ENCODE data around the gene GALNT10.

The GALNT10 gene

DNA sequence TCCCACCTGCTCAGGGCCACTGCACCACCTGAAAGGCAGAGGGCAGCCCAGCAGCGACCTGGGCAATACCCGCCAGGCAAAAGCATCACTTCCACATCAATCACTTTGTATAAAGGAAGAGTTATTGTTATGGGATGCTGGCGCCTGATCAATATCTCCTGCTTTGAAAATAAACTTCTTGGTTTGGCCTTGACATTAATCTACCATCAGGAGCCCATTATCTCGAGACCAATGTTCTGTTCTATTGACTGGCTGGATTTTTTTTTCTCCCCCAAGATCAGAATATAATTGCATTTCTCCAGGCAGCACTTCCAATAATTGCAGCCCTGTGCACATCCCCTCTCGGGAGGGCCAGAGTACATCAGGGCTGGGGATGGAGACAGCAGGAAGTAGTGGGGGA, 210.8 kb downstream of the GALNT10 start:
- TF ChIP-seq, protein P1, sequence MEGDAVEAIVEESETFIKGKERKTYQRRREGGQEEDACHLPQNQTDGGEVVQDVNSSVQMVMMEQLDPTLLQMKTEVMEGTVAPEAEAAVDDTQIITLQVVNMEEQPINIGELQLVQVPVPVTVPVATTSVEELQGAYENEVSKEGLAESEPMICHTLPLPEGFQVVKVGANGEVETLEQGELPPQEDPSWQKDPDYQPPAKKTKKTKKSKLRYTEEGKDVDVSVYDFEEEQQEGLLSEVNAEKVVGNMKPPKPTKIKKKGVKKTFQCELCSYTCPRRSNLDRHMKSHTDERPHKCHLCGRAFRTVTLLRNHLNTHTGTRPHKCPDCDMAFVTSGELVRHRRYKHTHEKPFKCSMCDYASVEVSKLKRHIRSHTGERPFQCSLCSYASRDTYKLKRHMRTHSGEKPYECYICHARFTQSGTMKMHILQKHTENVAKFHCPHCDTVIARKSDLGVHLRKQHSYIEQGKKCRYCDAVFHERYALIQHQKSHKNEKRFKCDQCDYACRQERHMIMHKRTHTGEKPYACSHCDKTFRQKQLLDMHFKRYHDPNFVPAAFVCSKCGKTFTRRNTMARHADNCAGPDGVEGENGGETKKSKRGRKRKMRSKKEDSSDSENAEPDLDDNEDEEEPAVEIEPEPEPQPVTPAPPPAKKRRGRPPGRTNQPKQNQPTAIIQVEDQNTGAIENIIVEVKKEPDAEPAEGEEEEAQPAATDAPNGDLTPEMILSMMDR (conservative IDR thresholded peaks at IDR 0.05), result no peak
- H3K27ac ChIP-seq, result no peak overlapping the region

DNA sequence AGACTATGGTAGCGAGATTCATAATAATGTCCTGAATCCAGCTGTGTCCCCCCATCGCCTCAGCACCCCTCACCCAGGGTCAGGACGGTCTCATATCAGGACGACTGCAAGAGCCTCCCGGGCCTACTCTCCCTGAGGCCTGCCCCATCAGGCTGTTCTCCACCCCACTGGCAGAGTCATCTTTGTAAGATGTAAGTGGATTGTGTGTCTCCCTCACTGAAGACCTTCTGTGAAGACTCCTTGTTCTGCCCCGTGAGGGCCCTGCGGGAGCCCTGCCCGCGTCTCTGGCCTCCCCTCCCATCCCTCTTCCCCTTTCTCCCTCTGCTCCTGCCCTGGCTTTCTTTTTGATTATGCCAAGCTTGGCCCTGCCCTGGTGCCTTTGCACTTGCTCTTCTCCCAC, 211.4 kb downstream of the GALNT10 start:
- no peak overlapping the region for H3K27ac ChIP-seq
- TF ChIP-seq, protein P1 (conservative IDR thresholded peaks at IDR 0.05), result no peak

DNA sequence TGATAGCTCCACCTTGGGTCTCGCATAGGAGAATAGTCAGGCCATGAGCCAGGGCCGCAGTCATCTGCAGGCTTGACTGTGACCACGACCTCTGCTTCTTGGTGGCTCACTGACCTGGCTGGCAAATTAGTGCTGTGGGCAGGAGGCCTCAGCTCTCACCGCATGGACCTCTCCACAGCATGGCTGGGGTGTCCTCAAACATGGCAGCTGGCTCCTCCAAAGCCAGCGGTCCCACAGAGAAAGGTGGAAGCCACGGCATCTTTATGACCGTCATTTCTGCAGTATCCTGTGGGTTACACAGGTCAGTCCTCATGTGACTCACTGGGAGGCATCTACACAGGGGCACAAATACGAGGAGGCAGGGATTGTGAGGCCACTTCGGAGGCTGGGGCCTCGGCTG, 212.1 kb downstream of the GALNT10 start:
- TF ChIP-seq, protein P1 (conservative IDR thresholded peaks at IDR 0.05), result no peak
- no peak overlapping the region for H3K27ac ChIP-seq

DNA sequence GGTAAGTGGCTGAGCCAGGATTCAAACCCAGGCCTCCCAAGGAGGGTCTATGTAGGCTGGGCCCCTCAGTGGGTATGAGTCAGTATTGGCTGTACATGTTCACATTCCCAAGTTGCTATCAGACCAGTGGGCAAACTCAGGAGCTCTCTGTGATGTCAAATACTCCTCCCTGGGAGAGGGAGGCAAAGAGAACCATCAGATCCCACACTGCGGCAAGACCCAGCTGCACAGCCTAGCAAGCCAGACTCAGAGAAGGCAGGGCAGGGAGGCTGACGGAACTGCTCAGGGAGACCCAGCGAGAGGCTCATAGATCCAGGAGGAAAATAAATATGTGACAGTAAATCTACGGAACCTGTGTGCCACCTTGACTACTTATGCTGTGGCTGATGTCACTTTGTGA, 212.7 kb downstream of the GALNT10 start:
- H3K27ac ChIP-seq, result no peak overlapping the region
- TF ChIP-seq, protein P1 (conservative IDR thresholded peaks at IDR 0.05), result no peak

DNA sequence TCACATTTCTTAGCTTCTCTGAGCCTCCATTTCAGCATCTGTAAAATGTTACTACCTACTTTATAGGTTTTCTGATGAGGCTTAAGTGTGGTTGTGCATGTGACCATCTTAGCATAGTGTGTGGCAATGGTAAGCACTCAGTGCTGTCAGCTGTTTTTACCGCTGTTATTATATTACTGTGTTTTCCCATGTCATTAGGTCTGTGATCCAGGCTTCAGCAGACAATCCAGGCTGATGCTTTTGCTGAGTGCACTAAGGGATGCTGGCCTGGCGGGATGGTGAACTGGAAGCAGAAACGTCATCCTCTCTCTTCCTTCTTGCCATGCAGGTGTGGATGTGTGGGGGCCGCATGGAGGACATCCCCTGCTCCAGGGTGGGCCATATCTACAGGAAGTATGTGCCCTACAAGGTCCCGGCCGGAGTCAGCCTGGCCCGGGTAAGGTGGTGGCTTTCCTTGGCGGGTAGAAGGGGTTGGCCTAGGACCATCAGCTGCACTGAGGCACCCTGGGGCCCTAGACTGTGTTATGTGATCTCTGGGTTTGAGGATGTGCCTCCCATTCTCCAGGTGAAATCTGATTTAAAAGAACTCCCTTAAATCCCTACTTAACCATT, 213.3 kb downstream of the GALNT10 start:
- H3K27ac ChIP-seq, result no peak overlapping the region
- TF ChIP-seq, protein P1 (conservative IDR thresholded peaks at IDR 0.05), result no peak

DNA sequence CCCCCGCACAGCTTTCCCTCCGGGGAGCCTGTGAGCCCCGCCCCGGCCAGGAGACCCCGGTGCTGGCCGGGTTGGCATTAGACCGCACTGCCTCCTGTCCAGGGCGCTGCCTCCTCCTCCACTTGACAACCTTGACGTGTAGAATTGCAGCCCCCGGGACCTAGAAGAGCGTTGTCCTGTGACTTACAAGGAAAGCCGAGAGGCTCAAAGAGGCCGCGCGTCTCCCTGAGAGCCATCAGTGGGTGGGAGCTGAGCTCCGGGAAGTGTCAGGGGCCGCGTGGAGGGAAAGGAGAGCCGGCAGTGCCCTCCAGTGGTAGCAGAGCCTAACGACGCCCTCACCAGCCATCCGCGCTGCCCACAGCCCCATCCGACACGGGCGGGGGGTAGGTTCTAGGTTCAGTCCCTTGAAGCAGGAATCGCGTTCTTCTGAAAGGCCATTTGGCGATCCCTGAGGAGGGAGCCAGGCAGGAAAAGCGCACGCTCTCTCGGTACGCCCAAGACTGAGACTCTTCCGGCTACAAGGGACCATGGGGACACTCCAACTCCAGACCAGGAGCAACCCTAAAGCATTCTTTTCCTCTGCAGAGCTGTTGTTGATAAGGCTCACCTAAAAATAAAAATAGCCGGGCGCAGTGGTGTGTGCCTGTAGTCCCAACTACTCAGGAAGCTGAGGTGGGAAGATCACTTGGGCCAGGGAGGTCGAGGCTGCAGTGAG, 214.7 kb downstream of the GALNT10 start:
- TF ChIP-seq, protein P1 (conservative IDR thresholded peaks at IDR 0.05), result peak; percentile 89
- peak overlapping the region; percentile 39; the same call in 1 of the 2 replicates for H3K27ac ChIP-seq

DNA sequence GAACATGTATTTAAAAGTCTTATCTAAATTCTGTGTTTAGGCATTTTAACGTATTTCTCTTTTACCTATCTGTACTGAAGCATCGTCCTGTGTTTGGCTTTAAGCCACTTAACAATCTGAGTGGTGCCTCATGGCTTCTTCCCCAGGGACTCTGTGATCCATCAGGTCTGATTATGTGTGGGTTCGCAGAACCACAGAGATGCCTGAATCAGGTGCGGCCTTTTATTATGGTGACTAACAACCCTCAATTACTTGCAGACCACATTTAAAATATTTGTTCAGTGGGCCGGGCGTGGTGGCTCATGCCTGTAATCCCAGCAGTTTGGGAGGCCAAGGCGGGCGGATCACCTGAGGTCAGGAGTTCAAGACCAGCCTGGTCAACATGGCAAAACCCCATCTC, 215.7 kb downstream of the GALNT10 start:
- TF ChIP-seq, protein P1 (conservative IDR thresholded peaks at IDR 0.05), result no peak
- no peak overlapping the region for H3K27ac ChIP-seq
